ENCODE measurements around the gene CITED4.

DNA sequence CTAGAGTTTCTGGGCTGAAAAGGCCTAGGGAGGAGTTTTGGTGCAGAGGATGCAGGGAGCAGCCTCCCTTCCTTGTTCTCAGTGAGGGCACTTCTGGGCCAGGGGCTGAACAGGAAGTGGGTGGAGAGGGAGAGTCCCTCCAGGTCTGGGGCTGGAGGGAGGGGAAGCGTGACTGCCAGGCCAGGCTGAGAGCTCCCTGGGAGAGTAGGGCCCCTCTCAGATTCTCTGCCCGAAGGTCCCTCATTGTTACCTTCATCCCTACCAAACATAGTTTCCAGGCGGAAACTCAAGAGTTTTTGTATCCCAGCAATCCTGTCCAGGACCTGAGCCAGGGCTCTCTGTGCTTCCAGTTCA, 36.8 kb downstream of the CITED4 start:
- no peak for TF ChIP-seq POLR2A (IDR thresholded peaks at IDR 0.05)
- no peak for TF ChIP-seq CTCF (IDR thresholded peaks at IDR 0.05)
